GM19025 (cell line): Measurements from ENCODE around the gene IRAK4.
A peak's percentile ranks its signal among the peaks of the same experiment; 100 is the strongest.
"Not testable (repeated sequence)": the region's sequence is repeated elsewhere in the genome, so short reads cannot be mapped to it uniquely, and the experiment has no call there.

Source experiments
- ATAC-seq: cut with Tn5 transposase; IDR thresholded peaks from one replicate; pipeline ENCODE4 v1.9.1; 2021; ENCODE audit warnings: mild to moderate bottlenecking, low read depth, moderate library complexity; ENCODE audit not compliant: unreplicated experiment

The IRAK4 gene

DNA sequence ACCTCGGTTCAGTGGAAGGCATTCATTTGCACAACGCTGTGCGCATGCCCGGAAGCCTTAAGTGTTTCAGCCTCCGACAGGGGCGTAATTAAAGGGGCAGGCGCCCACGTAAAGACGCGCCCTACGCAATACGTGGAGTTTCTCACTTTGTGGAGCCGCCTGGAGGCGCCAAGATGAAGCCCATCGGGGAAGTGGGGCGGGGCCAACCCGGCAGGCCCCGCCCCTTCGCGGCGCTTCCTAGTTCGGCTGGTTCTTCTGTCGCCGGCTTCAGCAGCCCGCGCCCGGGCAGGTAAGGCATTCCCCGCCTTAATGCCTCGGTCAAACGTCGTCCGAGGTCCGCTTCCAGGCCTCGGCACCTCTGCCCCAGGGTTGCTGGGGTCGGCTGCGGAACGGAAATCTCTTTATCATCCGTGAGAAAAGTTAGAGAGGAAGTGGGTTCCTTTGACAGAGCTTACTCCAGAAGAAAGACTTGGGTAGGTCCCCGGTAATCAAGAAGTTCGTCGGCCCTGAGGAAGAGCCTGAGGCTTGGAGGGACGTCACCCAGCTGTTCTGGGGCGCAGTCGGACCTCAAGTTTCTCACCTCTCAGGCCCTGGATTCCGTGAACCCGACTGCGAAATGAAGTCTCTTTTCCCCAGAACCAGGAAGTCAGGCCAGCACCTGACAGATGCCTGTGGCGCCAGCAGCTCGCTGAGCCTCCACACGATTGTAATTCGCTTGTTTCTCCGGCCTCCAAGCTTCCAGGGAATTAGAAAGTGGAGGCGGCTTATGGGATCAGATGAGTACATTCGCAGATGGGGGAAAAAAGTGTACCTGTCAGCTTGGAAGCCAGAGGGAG, at the start of gene IRAK4, which contains the start of gene PUS7L:
Gene IRAK4 (plus strand): TSS at position 224 of the 836 bp plus-strand sequence. CDS start 9,161 bp downstream, outside the sequence.
Gene PUS7L (minus strand): TSS at position 63 of the 836 bp plus-strand sequence. CDS start 3,545 bp downstream, outside the sequence.
- peak; percentile 98 for ATAC-seq

DNA sequence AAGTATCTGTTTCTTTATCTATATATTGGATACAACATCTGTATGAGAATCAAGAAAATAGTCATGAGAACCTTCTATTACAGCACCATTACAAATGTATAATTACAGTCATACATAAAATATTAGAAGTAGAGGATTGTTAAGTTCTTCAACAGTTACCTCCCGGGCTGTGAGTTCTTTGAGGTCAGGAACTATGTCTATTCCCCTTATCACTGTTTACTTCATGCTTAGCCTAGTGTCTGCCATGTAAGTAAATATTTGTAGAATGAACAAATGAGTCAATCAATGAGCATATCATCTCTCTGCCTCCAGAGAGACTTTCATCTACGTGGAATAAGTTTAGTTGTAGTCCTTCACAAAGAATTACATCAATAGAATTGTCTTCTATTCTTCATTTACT, 47.4 kb upstream of the IRAK4 start:
- no peak for ATAC-seq

DNA sequence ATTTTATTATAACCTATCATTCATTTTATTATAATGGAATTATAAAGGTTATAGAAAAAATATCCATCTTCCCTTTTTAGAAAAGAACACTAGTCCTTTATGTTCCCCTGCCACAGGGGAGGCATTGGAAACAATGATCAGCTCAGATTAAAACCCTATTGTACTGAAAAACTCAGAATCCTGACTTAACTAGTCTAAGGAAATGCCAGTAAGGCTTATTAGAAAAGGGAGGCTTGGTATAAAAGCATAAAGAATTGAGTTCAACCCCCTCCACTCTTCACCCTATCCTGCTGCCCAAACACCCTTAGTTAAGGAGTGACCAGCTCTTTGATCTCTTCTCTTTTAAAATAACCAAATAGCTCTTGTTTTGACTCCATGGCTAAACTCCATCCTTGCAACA, 36.1 kb upstream of the IRAK4 start:
- ATAC-seq, result no peak

DNA sequence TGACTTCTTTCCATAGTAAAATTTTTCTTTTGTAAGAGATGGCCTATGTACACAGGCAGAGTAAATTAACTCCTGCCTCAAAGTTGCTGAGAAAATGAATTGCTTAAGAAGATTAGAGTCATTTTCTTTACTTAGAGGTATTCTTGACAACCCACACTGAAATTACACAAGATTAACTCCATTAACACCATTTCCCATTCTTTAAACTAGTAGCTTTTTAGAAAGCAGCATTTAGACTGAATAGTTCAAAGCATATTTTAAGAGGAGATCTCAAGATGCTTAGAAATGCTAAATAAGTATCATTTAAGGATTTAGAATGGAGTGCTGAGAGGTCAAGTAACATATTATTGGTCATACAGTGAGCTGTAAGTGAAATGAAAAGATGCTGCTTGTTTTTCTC, 35.6 kb upstream of the IRAK4 start:
- ATAC-seq, result no peak

DNA sequence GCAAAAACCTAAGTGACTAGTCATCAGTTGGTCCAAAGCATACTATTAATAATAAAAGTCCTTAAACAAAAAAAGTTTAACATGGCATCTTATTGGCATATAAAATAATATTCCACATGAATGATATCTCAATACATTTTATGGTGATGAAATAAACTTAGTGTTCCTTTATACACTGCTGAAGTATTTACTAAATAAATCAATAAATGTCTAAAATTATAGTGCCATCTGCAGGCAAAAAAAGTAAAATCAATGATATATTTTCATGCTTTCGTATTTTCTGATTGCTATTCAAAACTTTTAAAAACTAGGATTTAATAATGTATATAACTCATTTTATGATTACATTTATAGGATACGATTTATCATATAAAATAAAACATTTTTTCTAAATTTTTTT, 30.6 kb upstream of the IRAK4 start:
- no peak for ATAC-seq

DNA sequence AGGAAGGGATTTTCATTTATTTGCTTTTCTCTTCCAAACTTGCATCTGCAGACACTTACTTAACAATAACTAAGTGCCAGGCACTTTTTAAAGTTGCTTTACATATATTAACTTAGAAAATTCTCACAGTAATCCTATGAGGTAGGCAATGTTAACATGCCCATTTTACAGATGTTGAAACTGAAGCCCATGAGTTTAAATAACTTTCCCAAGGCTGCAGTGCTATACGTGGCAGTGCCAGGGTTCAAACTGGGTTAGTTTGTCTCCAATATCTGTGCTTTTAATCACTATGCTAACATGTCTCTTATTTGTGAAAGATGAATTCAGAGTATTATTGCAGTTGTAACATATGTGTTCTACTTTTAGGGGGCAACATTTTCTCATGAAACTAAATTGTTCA, 30.1 kb upstream of the IRAK4 start:
- ATAC-seq, result no peak

DNA sequence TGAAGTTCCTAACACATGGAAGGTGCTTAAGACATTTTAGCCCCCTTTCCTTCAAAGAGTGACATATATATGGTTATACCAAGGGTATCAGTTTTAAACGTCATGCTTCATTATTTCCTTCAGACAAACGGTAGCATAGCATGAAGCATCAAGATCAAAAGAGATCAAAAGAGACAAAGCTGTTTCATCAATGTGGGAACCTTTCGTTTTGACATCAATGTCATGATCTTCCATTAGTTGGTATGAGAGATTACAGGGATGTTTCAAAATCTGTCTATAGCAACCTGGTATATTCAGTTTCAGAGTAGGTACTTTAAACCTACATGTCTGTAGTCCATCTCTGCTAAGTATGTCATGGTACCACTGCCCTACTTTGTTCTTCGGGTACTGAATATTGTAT, 28.5 kb upstream of the IRAK4 start:
- no peak for ATAC-seq

DNA sequence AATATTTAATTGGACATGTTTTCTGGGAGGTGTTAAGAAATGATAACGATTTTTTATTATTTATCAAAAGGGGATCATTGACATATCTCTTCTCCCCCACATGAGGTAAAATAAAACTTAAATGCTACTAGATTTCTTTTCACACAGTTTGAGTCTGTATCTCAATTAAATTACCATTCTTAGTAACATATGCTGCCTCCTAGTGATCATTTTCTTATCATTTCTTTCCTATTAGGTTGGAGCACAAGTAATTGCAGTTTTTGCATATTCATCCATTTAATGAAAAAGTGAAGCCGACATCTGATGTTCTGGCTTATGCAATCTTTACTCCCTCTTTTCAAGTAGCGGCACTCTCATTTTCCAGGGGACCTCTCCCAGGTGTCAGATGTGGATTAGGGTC, 25.1 kb upstream of the IRAK4 start:
- ATAC-seq, result no peak

DNA sequence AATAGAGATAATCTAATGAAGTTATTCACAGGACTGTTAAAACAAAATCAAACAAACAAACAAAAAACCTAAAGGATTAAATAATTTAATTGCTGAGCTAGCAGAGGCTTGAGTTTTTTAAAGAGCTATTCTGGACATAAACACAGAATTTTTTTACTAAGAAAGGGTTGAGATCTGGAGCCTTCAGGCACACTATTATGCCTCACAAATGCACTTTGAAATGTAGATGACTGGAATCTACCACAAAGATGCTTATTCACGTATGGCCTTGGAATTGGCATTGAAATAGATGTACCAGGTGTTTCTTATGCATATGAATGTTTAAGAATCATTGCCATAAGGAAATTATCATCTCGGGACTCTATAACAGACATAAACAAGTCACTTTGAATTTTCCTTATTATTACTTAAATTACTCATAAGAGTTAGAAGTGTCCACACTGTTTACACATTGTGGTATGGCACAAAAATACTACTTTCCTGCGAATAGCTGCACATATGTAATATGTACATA, 21.8 kb upstream of the IRAK4 start:
- no peak for ATAC-seq

DNA sequence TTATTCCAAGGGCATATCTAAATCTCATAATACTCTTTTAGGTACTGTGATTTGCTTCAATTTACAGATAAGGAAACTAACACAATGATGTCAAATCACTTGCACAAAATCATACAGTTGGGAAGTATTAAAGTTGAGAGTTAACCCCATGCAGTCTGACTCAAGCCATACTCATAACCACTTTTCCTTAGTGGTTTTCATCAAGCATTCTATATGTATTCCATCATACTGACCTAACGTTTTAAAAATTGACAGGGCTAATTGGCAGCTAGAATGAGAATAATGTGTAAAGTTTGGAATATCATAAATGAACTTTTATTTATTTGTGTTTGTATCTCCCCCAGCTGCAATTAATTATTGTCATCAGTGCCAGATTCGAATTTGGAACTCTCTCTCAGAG, 21.1 kb upstream of the IRAK4 start:
- no peak for ATAC-seq

DNA sequence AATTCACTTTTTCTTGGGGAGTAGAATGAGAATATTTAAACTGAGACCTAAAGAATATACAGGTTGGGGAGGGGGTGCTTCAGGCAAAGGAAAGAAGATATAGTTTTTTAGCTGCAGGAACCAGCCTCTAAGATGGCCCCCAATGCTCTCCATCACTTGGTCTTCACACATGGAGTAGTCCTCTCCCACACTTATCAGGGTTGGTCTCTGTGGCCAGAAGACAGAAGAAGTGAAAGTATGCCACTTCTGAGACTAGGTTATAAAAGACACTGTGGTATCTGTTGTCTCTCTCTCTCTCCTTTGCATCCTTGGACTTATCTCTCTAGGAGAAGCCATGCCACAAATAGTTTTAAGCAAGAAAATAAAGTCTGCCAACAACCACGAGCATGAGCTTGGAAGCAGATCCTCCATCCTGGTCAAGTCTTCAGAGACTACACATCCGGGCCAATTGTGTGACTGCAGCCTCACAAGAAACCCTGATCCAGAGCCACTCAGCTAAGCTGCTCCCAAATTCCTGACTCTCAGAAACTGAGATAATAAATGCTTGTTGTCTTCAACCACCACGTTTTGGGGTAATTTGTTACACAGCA, 18.1 kb upstream of the IRAK4 start:
- peak; percentile 49 for ATAC-seq

DNA sequence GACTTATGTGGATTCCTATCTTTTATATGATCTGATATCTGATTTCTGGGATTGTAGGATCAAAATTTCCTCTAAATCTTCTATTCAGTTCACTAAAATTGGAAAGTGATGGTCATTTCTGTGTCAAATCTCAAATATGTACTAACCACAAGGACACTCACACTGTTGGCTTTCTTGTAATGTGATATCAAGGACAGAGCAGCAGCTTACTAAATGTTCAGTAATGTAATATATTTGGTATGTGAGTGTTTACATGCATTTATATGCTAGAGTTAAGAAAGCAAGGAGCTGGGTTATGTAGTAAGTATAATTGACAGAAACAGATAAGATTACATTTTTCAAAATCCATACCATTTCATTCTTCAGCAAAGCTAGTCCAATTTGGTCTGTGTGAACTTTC, 16.6 kb upstream of the IRAK4 start:
- no peak for ATAC-seq

DNA sequence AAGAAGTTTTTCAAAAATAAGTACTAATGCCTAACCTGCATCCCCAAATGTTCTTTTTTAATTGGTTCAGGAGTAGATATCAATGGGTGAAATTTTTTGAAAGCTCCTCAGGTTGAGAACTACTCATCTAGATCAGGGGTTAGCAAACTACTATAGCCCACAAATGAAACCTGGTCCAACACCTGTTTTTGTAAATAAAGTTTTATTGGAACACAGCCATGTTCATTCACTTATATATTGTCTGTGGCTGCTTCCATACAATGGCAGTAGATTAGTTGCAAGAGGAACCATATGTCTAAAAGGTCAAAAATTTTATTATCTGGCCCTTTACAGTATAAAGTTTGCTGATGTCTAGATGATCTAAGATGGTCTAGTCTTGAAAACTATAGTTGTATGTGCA, 13.9 kb upstream of the IRAK4 start:
- ATAC-seq, result no peak

DNA sequence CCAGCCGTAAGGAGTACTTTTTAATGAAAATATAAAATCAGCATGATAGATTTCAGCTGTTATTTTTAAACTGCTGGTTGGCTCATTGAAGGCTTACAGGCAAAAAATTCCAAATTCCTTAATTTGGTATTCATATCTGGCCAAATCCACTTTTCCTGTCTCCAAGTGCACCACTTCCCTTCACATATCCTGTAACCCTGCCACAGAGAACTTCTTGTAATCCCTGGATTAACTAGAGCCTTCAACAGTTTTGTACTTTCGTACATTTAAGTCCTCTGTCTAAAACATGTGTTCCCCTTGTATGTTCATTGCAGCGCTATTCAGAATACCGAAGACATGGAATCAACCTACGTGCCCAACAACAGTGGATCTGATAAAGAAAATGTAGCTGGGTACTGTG, 9.7 kb upstream of the IRAK4 start:
- ATAC-seq, result no peak

DNA sequence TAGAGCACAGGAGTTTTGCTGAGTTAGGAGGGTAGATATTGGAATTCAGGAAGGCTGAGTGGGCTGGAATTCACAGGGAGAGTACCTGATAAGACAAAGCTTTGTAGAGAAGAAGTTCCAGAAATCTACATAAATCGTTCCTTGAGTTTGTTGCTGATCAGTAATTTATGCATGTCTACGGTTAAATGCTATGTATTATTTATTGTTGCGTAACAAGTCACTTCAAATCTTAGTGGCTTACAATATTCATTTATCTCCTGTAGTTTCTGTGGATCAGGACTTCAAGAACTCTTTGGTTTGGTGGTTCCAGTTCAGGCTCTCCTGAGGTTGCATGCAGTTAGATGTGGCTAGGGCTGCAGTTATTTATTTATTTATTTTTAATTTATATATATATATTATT, 7.9 kb upstream of the IRAK4 start:
- ATAC-seq, result no peak

DNA sequence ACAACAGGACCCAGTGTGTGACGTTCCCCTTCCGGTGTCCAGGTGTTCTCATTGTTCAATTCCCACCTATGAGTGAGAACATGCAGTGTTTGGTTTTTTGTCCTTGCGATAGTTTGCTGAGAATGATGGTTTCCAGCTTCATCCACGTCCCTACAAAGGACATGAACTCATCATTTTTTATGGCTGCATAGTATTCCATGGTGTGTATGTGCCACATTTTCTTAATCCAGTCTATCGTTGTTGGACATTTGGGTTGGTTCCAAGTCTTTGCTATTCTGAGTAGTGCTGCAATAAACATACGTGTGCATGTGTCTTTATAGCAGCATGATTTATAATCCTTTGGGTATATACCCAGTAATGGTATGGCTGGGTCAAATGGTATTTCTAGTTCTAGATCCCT, 7.4 kb upstream of the IRAK4 start:
- ATAC-seq, result not testable (repeated sequence)

DNA sequence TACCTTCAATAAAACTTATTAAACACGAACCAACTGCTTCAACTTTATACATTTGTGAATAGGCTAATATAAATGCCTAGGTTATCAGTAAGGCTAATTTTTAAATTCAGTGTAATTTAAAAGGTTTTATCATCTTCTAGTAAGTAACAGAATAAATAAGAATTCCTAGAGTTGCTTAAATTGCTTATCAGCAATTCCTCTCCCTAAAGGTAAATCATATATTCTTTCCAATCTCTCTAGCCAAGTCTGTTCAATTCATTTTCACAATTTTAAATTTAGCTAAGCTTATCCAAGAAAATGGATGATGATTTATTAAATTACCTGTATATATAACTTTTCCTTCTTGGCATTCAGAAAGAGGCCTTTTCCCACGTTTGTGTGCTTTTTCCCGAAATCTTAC, 4.7 kb upstream of the IRAK4 start:
- ATAC-seq, result no peak

DNA sequence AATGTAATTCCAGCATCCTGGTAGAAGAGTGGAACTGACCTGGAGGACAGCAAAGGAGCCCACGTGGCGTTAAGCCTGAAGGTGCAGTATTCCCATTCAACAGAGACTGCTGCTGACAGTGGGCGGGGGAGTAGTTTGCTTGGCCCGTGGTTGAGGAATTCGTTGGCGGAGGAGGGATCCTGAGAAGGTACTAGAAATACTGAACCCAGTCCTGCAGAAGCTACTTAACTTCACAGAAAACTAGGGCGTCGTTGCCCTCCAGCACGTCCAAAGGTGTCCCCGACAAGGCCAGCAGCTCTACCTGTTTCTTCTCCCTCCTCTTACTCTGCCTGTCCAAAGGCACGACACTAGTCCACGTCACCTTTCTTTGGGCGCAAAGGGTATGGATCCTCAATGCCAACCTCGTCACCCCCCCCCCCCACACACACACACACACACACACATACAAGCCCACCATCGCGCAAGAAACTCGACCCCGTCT, 464 bp upstream of the IRAK4 start:
- no peak for ATAC-seq

DNA sequence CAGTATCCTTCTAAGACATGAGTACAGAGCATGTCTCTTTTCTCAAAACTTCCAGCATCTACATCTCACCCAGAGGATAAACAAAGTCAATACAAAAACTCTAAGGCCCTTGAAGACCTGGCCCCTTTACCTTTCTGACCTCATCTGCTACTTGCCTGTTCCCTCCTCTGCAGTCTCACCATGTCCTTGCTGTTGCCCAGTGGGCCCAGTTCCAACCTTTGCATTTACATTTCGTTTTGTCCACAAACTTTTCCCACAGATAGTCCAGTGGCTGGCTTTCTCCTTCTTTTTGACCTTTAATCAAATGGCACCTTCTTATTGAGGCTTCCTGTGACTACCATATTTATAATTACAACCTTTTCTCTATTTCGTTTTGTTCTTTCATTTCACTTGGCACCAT, 1.6 kb downstream of the IRAK4 start:
- ATAC-seq, result no peak

DNA sequence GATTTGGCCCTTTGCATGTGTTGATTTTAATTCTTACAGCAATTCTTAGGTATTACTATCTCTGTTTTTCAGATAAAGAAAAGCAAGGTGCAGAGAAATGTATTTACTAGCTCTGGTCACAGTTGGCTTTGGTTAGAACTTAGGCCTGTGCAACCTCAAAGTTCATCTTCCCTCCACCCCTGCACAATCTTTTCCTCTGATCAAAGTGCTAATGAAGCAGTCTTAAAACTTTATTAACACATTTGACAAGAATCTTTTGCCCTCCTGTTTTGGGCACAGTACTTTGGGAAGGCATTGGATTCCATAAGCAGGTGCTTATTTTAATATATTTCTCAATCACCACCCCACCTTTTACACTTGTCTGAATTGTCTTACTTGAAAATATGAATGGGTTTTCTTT, 2.7 kb downstream of the IRAK4 start:
- no peak for ATAC-seq

DNA sequence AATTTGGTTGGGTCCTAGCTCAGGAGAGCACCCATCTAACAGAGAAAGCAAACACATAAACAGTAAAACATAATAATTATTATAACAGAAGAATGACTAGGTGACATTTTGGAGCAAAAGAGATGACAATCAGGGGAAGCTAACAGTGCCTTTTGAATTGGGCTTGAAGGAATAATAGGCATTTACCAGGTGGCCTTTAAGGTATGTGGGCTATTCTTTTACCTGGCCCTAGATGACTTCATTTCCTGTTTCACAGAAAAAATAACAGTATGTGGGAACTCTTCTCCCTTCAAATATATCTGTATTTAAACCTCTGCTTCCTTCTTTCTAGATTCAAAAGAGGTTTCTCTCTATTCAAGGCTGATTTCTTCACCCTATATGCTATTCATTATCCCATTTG, 3.8 kb downstream of the IRAK4 start:
- no peak for ATAC-seq

DNA sequence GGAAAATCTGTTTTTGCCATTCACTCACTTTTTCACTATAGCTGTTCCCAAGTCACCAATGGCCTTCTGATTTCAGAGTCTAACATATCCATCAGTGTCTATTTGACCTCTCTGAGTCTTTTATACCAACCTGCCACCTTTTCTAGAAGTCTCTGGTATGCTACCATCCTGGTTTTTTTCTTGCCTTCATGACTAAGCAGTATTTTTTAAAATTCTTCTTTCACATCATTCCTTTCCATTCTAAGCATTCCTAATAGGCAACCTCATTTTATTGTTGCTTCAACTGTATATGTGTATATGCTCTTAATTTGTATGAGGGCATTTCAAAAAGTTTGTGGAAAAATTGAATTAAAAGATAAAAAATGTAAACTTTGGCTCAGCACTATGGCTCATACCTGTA, 5.0 kb downstream of the IRAK4 start:
- no peak for ATAC-seq
